Stimulated activated CD4-positive, alpha-beta T cell treated with anti-CD3 and anti-CD28 coated beads, Interleukin-2, amount 100 ng/mL, for 24 hours (primary cell): ENCODE data around the gene DYNAP.

ENCODE experiments used
- DNase-seq, 2 donors: peaks; one replicate each; pipeline ENCODE4 v3.0.0-alpha.2; 2020

DYNAP gene

DNA sequence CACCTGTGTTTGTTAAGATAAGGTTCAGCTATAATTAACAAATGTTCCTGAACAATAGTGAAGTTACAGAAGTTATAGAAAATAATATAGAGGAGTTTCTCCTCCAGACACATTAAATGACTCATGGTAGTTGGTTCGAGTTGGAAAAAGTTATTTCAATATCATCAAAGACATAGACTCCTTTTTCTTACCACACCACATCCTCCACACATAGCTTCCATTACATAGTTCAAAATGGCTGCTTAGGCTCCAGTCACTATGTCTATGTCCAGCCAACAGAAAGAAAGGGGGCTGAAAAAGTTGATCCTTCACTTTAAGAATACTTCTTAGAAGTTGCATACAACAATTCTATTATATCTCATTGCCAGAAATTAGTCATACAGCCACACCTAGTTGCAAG lies 50.7 kb downstream of the DYNAP start:
- no peak for DNase-seq

DNA sequence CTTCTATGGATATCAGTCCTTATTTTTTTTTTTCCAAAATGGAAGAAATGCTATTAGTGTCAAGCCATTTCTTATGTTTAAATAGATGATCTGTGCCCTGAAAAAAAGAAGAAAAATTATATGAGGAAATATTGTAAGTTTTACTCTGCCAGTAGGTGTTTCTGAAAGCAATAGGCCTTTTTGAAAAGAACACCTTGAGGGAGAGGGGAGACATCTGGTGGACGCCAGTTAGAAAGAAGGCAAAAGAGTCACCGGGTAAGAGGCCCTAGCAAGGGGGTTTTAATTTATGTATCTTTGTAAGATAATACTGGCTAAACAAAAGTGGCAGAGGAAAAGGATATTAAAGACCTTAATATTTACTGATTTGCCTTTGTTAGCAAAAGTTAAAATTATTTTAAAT lies 56.1 kb downstream of the DYNAP start:
- DNase-seq: no peak
